IPS DF 19.7 (cell line): ENCODE measurements around the gene ZDHHC7.

ENCODE experiments used
- DNase-seq: peaks from one replicate; pipeline ENCODE4 v3.0.0-alpha.2; 2013; ENCODE audit warnings: low read depth, low spot score

ZDHHC7 gene

GRCh38 chr16:85019659-85020245, 8.4 kb upstream of the ZDHHC7 start:
- DNase-seq, result no peak

GRCh38 chr16:85018529-85019236, 7.3 kb upstream of the ZDHHC7 start:
- no peak for DNase-seq

GRCh38 chr16:85017633-85018032, 6.3 kb upstream of the ZDHHC7 start:
- no peak for DNase-seq

- no peak for DNase-seq
Observed at GRCh38 chr16:85017151-85017550, 5.8 kb upstream of the ZDHHC7 start.

- DNase-seq, result no peak
Observed at GRCh38 chr16:85015481-85016187, 4.3 kb upstream of the ZDHHC7 start.

- no peak for DNase-seq
Observed at GRCh38 chr16:85014311-85014710, 3.0 kb upstream of the ZDHHC7 start.

GRCh38 chr16:85011846-85012284, 530 bp upstream of the ZDHHC7 start:
- DNase-seq, result no peak

- no peak for DNase-seq
Observed at GRCh38 chr16:85010446-85010930, 847 bp downstream of the ZDHHC7 start.

- no peak for DNase-seq
Observed at GRCh38 chr16:85008271-85008670, 3.1 kb downstream of the ZDHHC7 start.

GRCh38 chr16:85007496-85008214, 3.7 kb downstream of the ZDHHC7 start:
- DNase-seq, result no peak

- no peak for DNase-seq
Observed at GRCh38 chr16:85006639-85007038, 4.7 kb downstream of the ZDHHC7 start.

GRCh38 chr16:85005285-85006069, 5.9 kb downstream of the ZDHHC7 start:
- DNase-seq, result no peak

- no peak for DNase-seq
Observed at GRCh38 chr16:85004587-85005205, 6.6 kb downstream of the ZDHHC7 start.

- no peak for DNase-seq
Observed at GRCh38 chr16:85003725-85004586, 7.4 kb downstream of the ZDHHC7 start.

- no peak for DNase-seq
Observed at GRCh38 chr16:85003076-85003475, 8.3 kb downstream of the ZDHHC7 start.

- DNase-seq, result no peak
Observed at GRCh38 chr16:85002608-85003007, 8.7 kb downstream of the ZDHHC7 start.

- DNase-seq, result no peak
Observed at GRCh38 chr16:85002099-85002541, 9.2 kb downstream of the ZDHHC7 start.

GRCh38 chr16:84999857-85000480, 11.4 kb downstream of the ZDHHC7 start:
- no peak for DNase-seq

GRCh38 chr16:84999200-84999599, 12.1 kb downstream of the ZDHHC7 start:
- DNase-seq, result no peak
